Anterior cingulate cortex (tissue), 58 donors: ENCODE measurements around the gene BUD23.
"Not testable (repeated sequence)": the region's sequence is repeated elsewhere in the genome, so short reads cannot be mapped to it uniquely, and the experiment has no call there.

Source experiments
- DNase-seq, 58 donors: peaks; one replicate each; lab custom pipeline; 2025; lab: John Stamatoyannopoulos, UW

Gene BUD23

GRCh38 chr7:73699370-73700068, 16.1 kb downstream of the BUD23 start:
- peak in 7 of 58 donors; percentile 3 to 19 (median 12) for DNase-seq

GRCh38 chr7:73700069-73700423, 16.6 kb downstream of the BUD23 start:
- no peak for DNase-seq

- DNase-seq = no peak
Observed at GRCh38 chr7:73700581-73701134, 17.3 kb downstream of the BUD23 start.

GRCh38 chr7:73701357-73701995, 18.1 kb downstream of the BUD23 start:
- peak in 22 of 58 donors; percentile 4 to 69 (median 30) for DNase-seq

- DNase-seq = no peak
Observed at GRCh38 chr7:73702226-73702625, 18.8 kb downstream of the BUD23 start.

- no peak for DNase-seq
Observed at GRCh38 chr7:73702665-73703064, 19.3 kb downstream of the BUD23 start.

- no peak for DNase-seq
Observed at GRCh38 chr7:73703225-73703624, 19.8 kb downstream of the BUD23 start.

- peak in 19 of 58 donors; percentile 8 to 45 (median 24) for DNase-seq
Observed at GRCh38 chr7:73703757-73704639, 20.6 kb downstream of the BUD23 start.

- peak in 37 of 58 donors; percentile 10 to 82 (median 48) for DNase-seq
Observed at GRCh38 chr7:73704640-73705550, 21.5 kb downstream of the BUD23 start.

- no peak for DNase-seq
Observed at GRCh38 chr7:73705551-73705920, 22.1 kb downstream of the BUD23 start.

GRCh38 chr7:73706126-73707044, 23.0 kb downstream of the BUD23 start:
- peak in 18 of 58 donors; percentile 5 to 71 (median 38) for DNase-seq

GRCh38 chr7:73707045-73707631, 23.7 kb downstream of the BUD23 start:
- peak in 46 of 58 donors; percentile 10 to 84 (median 55) for DNase-seq

- no peak for DNase-seq
Observed at GRCh38 chr7:73708961-73709549, 25.7 kb downstream of the BUD23 start.

GRCh38 chr7:73712773-73713172, 29.4 kb downstream of the BUD23 start:
- no peak for DNase-seq

GRCh38 chr7:73713319-73713718, 29.9 kb downstream of the BUD23 start:
- not testable (repeated sequence) for DNase-seq

GRCh38 chr7:73715648-73716317, 32.4 kb downstream of the BUD23 start:
- peak in 1 of 58 donors; percentile 17 for DNase-seq

GRCh38 chr7:73716318-73716890, 33.0 kb downstream of the BUD23 start:
- peak in 1 of 58 donors; percentile 63 for DNase-seq
